ENCODE measurements around the gene PROM2. TPM values are rescaled to one million over a fixed set of nuclear protein-coding genes. Genes with fewer than 3 reads are reported as not detected.

The PROM2 gene
- total and polyA plus RNA-seq, 10 of the 15 experiments (the other 5 are each of a cell fraction or from before 2014, with no cell fraction given), result 0.01 to 0.04 TPM; not detected in 8

DNA sequence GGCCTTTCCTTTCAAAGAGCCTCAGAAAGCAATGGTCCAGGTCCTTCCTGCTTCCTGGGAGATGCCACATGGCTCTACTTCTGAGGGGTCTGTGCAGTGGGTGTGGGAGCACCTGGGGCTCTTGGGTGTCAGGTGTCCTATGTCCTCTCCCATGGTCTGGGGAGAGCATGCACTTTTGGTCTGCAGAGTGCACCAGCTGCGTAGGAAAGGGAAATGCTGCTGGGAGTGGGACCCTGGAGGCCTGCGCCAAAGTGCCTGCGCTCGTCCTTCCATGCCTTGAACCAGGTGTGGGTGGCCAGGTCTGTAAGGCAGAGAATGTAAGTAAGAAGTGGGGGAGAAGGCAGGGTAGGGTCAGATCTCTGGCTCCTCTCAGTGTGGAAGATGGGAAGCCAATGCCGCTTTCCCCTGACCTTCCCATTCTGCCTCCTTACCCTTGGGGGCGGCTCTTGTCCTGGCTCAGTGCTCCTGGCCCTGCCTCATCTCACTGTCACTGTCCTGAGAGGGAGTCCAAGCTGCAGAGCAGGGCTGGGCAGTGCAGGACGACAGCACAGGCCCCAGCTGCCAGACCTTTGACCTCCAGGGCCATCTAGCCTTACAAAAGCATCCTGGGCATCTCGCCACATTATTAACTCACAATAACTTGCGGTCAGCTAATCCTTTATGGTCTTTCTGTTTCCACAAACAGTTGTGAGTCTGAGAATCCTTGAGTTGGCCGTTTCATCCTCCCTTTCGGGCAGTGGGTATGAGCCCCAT is 6.6 kb upstream of the PROM2 start:
- H4K20me1 ChIP-seq (ENCODE audit: control insufficient read depth, insufficient read depth), result no peaks in the 10 kb centered on the region
- no peak overlapping the region for H3K27ac ChIP-seq (ENCODE audit: control insufficient read depth, insufficient read depth)
- no peak for DNase-seq (ENCODE audit: low read depth, low spot score)
- no peak for TF ChIP-seq NFXL1 (IDR thresholded peaks at IDR 0.05; ENCODE audit: borderline replicate concordance)
- TF ChIP-seq GABPA (IDR thresholded peaks at IDR 0.05; ENCODE audit: low read depth), result no peak
- TF ChIP-seq FOXK2 (IDR thresholded peaks at IDR 0.05), result no peak
- no peak for TF ChIP-seq RAD21 (IDR thresholded peaks at IDR 0.05; ENCODE audit: insufficient read depth, low read depth, low read length)
- no peak for TF ChIP-seq NR2C1 (IDR thresholded peaks at IDR 0.05)
- TF ChIP-seq STAT3 (IDR thresholded peaks at IDR 0.05; ENCODE audit: low read depth, low read length), result no peak
- TF ChIP-seq CREB1 (IDR thresholded peaks at IDR 0.05; ENCODE audit: low read depth), result no peak
- no peak for TF ChIP-seq ZNF274 (IDR thresholded peaks at IDR 0.05; ENCODE audit: insufficient read depth, insufficient read length)
- TF ChIP-seq POU2F2 (IDR thresholded peaks at IDR 0.05; ENCODE audit: borderline replicate concordance, low read depth, low read length), result no peak
- no peak for TF ChIP-seq TCF3 (IDR thresholded peaks at IDR 0.05; ENCODE audit: borderline replicate concordance, insufficient read depth, low read depth, low read length)
- TF ChIP-seq ZNF622 (IDR thresholded peaks at IDR 0.05), result no peak
- no peak for TF ChIP-seq CREM (IDR thresholded peaks at IDR 0.05; ENCODE audit: low read depth)
- no peak for TF ChIP-seq ATF7 (IDR thresholded peaks at IDR 0.05; ENCODE audit: low read depth)
- TF ChIP-seq JUNB (IDR thresholded peaks at IDR 0.05), result no peak
- no peak for TF ChIP-seq RAD51 (IDR thresholded peaks at IDR 0.05)
- no peak for TF ChIP-seq NFYB (IDR thresholded peaks at IDR 0.05; ENCODE audit: insufficient read depth, low read depth, low read length)
- TF ChIP-seq TBL1XR1 (IDR thresholded peaks at IDR 0.05; ENCODE audit: low read depth, low read length), result no peak
- no peak for TF ChIP-seq IRF5 (IDR thresholded peaks at IDR 0.05; ENCODE audit: borderline replicate concordance)
- no peak overlapping the region for H3K4me3 ChIP-seq
- H3K4me2 ChIP-seq (ENCODE audit: control insufficient read depth, insufficient read depth), result no peak overlapping the region
- no TSS peak for BruUV-seq (replicated peaks)
- ChIA-PET SMC1A (ENCODE audit: uncharacterized antibody, unreplicated experiment) (no interaction called here), RAD21 (ENCODE audit: unreplicated experiment) (no interaction called here), CTCF (interaction anchor here (0.8 kb wide), 1 partner anchor 13 kb away, joined by 3 read pairs; no protein-coding TSS in a partner anchor), POLR2A (no interaction called here)
- in situ Hi-C loops (cut with MboI), result no loop called here
- H3K36me3 ChIP-seq (ENCODE audit: control insufficient read depth in 2 of 2, insufficient read depth in 2 of 2, low read length in 1 of 2), result no peaks in the 10 kb centered on the region
- intact Hi-C loops (cut with micrococcal nuclease; ENCODE audit: unreplicated experiment), result no loop called here
- no peaks in the 10 kb centered on the region for H3K4me1 ChIP-seq (ENCODE audit: control insufficient read depth, insufficient read depth, low read length)
- H3K9ac ChIP-seq (ENCODE audit: control insufficient read depth, insufficient read depth, low read length), result no peak overlapping the region
- H3K27me3 ChIP-seq (replicated peaks in 1 of 2; ENCODE audit: control insufficient read depth in 2 of 2, insufficient read depth in 2 of 2, low read length in 1 of 2), result peaks cover 0 to 1% of the 10 kb centered on the region in 2 experiments; a peak in 2 of 4 replicates
- 35% methylated on average over 11 of the region's 11 CpGs for WGBS (ENCODE audit: insufficient coverage, insufficient replicate concordance, low lambda C conversion rate, missing lambda C conversion rate)
- H2AFZ ChIP-seq (ENCODE audit: control insufficient read depth, low read depth, low read length), result no peak overlapping the region
- no peak for ATAC-seq
- FAIRE-seq, result no peak
- no peaks in the 10 kb centered on the region for H3K79me2 ChIP-seq (ENCODE audit: control insufficient read depth, insufficient read depth, low read length)
- H3K9me3 ChIP-seq (replicated peaks; ENCODE audit: control insufficient read depth, insufficient read depth, low read length), result no peaks in the 10 kb centered on the region
